ENCODE data around the gene IRF1.

IRF1 gene

GRCh38 chr5:132435447-132435846 lies 55.1 kb downstream of the IRF1 start:
- DNase-seq, result no peak

GRCh38 chr5:132434416-132435286 lies 55.9 kb downstream of the IRF1 start:
- DNase-seq, result no peak

- no peak for DNase-seq
These were observed 57.4 kb downstream of the IRF1 start for GRCh38 chr5:132433141-132433540.

GRCh38 chr5:132431632-132432031 lies 58.9 kb downstream of the IRF1 start:
- DNase-seq, result no peak
